Adrenal gland (tissue), 12 donors: ENCODE measurements around the gene ANKRD23. TPM values are rescaled to one million over a fixed set of nuclear protein-coding genes. Genes with fewer than 3 reads are reported as not detected.
A peak's percentile ranks its signal among the peaks of the same experiment; 100 is the strongest.

Source experiments
- DNase-seq, 7 donors: peaks; one replicate each; pipeline ENCODE4 v3.0.0-alpha.2; 2019 to 2020
- H3K27ac ChIP-seq, 5 donors: fragments of 200-600 bp; sonication (generic) in 4 of 5; 1 replicate in 3 of 5; 2 replicates in 2 of 5; pipeline versions ENCODE4 v1.5.1 to v1.8.0; 2016 to 2020; ENCODE audit warnings: mild to moderate bottlenecking in 1 of 5
- H3K27me3 ChIP-seq: fragments of 200-600 bp; 2 replicates; pipeline ENCODE4 v1.8.0; 2021
- H3K36me3 ChIP-seq, 2 donors: fragments of 200-600 bp; replicated peaks in 1 of 2; 1 replicate in 1 of 2; 2 replicates in 1 of 2; pipeline versions ENCODE4 v1.5.1 to v1.8.0; 2018 to 2022
- H3K4me1 ChIP-seq, 2 donors: fragments of 200-600 bp; replicated peaks in 1 of 2; 1 replicate in 1 of 2; 2 replicates in 1 of 2; pipeline versions ENCODE4 v1.5.1 to v1.8.0; 2018 to 2021
- H3K4me3 ChIP-seq, 4 donors: fragments of 200-600 bp; sonication (generic) in 3 of 4; one replicate each; pipeline ENCODE4 v1.5.1; 2016 to 2018
- H3K9me3 ChIP-seq, 3 donors: fragments of 200-600 bp; sonication (generic) in 1 of 3; replicated peaks in 1 of 3; 1 replicate in 2 of 3; 2 replicates in 1 of 3; pipeline versions ENCODE4 v1.5.1 to v1.8.0; 2016 to 2021
- POLR2A ChIP-seq, 2 donors: fragments of 450-650 bp; IDR thresholded peaks; one replicate each; pipeline ENCODE4 v1.6.1; 2017; ENCODE audit warnings: antibody characterized with exemption in 2 of 2, mild to moderate bottlenecking in 2 of 2, moderate library complexity in 1 of 2
- WGBS, 4 donors: extraction: QIAGEN DNeasy Blood & Tissue Kit in 2 of 4; methylation state at CpG; one replicate each; pipeline versions ENCODE4 v1.1.5 to v1.1.7; 2013 to 2017; 5-methylcytosine and 5-hydroxymethylcytosine counted together
- intact Hi-C, 2 donors: fragments of 100-400 bp; cut with DNase I; formaldehyde crosslinking; loops; one replicate each; pipeline versions ENCODE4 v1.14.1 to v1.15.0; 2022 to 2023
- polyA plus RNA-seq, 3 donors: library from polyadenylated mRNA; stranded (reverse); fragments of 200-250 nt in 2 of 3; fragments of 350-450 nt in 1 of 3; fragmentation: Illumina TruSeq in 1 of 3; extraction: RNeasy Lipid Tissue Mini Kit (QIAGEN cat#74804) in 1 of 3; gene quantifications; one replicate each; pipeline ENCODE4 v1.2.3, GENCODE V29; 2013 to 2014
- total RNA-seq, 9 donors: library from RNA; depleted of rRNA in 4 of 9; stranded (reverse); fragments of >200 nt in 4 of 9; fragments of 120-200 nt in 1 of 9; fragmentation: NEBNext Ultra II Directional in 1 of 9; extraction: Animal tissue kit (Norgen Biotek cat#: 25700) in 1 of 9; gene quantifications; one replicate each; pipeline versions ENCODE4 v1.1.0 to v1.2.4, GENCODE V29; 2013 to 2023
- TF ChIP-seq, protein P1 (sequence below), 6 experiments: fragments of 450-650 bp in 4 of 6; fragments of 200-600 bp in 2 of 6; sonication (generic) in 1 of 6; IDR thresholded peaks; 1 replicate in 5 of 6; 2 replicates in 1 of 6; pipeline versions ENCODE4 v1.5.1 to v1.8.0; 2016 to 2021; ENCODE audit warnings: antibody characterized with exemption in 6 of 6, mild to moderate bottlenecking in 2 of 6, moderate library complexity in 1 of 6
- donor health status: healthy with polysubstance abuse.
- donor health status: Bipolar disorder and iron deficiency.
- donor health status: DM: yes; HTN: yes; CAD: no.
- donor health status: DM: no; HTN: no; CAD: no.
- donor health status: DM: no; HTN: no; CAD: no.
- donor health status: DM: yes; HTN: yes; CAD: no.

The ANKRD23 gene
- total and polyA plus RNA-seq, 12 donors, result 1.1 to 10.6 (median 3.8) TPM

DNA sequence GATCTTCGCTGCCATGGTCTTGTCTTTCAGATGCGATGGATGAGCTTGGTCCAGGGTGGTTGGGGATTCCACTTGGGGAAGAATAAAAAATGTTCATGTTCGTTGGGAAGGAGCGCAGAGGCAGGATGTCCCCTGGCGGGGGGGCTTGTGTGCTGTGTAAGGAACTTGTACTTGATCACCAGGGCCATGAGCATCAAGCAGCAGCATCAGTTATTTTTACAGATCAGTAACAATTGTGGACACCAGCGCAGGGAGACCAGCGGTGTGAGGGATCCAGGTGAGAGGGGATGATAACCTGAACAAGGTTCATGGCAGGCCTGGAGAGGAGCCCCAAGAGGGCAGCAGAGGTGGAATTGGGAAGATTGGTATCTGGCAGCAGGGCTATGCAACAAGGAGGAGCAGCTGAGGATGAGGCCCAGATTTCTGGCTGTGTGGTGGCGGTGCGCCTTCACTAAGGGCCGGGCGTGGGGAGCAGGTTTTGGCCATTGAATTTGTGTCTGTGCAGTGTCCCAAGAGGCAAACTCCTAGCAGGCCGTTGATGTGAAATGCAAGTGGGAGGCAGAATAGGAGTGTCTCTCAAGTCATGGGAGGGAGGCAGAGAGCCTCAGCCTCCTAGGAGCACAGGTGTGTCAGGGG, 23.8 kb downstream of the ANKRD23 start:
- DNase-seq, result no peak
- intact Hi-C loops, result loop anchor here in 1 of 2 donors (10.0 kb wide), 1 partner anchor 45 kb away; no protein-coding TSS in a partner anchor
- Histone ChIP-seq H3K4me3 (no peak overlapping the region), H3K27ac (no peak overlapping the region), H3K36me3 (peaks cover 0 to 11% of the 10 kb centered on the region in 2 donors), H3K4me1 (peaks cover 22 to 49% of the 10 kb centered on the region in 2 donors), H3K9me3 (no peaks in the 10 kb centered on the region), H3K27me3 (no peaks in the 10 kb centered on the region)
- TF ChIP-seq, protein P1, sequence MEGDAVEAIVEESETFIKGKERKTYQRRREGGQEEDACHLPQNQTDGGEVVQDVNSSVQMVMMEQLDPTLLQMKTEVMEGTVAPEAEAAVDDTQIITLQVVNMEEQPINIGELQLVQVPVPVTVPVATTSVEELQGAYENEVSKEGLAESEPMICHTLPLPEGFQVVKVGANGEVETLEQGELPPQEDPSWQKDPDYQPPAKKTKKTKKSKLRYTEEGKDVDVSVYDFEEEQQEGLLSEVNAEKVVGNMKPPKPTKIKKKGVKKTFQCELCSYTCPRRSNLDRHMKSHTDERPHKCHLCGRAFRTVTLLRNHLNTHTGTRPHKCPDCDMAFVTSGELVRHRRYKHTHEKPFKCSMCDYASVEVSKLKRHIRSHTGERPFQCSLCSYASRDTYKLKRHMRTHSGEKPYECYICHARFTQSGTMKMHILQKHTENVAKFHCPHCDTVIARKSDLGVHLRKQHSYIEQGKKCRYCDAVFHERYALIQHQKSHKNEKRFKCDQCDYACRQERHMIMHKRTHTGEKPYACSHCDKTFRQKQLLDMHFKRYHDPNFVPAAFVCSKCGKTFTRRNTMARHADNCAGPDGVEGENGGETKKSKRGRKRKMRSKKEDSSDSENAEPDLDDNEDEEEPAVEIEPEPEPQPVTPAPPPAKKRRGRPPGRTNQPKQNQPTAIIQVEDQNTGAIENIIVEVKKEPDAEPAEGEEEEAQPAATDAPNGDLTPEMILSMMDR (IDR thresholded peaks at IDR 0.05), result no peak
- TF ChIP-seq POLR2A (IDR thresholded peaks at IDR 0.05), result no peak
- WGBS, 4 donors, result 87 to 91% (median 89%) methylated on average over 12 of the region's 12 CpGs

DNA sequence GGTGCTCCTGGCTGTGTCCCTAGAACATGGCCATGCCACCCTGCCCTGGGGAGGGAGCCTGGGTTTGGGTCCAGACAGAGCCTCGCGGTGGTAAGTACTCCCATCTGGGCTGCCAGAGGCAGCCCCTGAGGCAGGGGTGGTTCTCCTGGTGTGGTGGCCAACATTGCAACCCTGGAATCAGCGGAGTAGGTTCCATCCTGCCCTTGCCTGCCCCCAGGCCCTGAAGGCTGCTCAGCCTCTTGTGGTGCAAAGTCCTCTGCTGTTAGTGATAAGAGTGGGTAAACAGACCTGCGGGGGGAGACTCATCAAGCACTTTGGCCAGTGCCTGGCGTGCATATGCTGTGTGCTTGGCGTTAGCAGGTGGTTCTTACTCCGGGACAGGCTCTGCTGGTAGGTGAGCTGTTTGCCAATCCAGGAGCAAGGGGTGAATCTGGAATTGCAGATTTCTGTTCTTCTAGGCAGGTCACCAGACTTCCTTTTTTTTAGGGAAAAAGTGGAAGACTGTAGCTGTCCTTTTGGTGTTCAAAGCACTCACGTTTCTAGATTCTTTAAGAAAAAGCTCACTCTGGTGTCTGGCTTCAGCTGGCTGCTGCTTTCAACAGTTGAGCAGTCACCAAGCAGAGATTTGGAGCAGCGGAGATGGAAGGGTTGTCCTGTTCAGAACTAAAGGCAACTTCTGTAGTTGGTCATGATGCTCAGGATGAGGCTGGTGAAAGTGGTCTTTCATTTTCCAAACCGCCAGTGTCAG, 24.5 kb downstream of the ANKRD23 start:
- H3K4me1 ChIP-seq, result peaks cover 22 to 50% of the 10 kb centered on the region in 2 donors
- H3K27ac ChIP-seq, result peak overlapping the region in 1 of 5 donors; percentile 12
- 80 to 86% (median 82%) methylated on average over 7 to 10 of the region's 10 CpGs for WGBS, 4 donors
- peak in 1 of 7 donors; percentile 66 for DNase-seq
- no peaks in the 10 kb centered on the region for H3K27me3 ChIP-seq
- H3K4me3 ChIP-seq, result no peak overlapping the region
- H3K9me3 ChIP-seq, result no peaks in the 10 kb centered on the region
- H3K36me3 ChIP-seq, result peaks cover 0 to 10% of the 10 kb centered on the region in 2 donors
- intact Hi-C loops, result loop anchor here in 1 of 2 donors (10.0 kb wide), 1 partner anchor 45 kb away; no protein-coding TSS in a partner anchor
- no peak for TF ChIP-seq POLR2A (IDR thresholded peaks at IDR 0.05)
- TF ChIP-seq, protein P1 (IDR thresholded peaks at IDR 0.05), result no peak

DNA sequence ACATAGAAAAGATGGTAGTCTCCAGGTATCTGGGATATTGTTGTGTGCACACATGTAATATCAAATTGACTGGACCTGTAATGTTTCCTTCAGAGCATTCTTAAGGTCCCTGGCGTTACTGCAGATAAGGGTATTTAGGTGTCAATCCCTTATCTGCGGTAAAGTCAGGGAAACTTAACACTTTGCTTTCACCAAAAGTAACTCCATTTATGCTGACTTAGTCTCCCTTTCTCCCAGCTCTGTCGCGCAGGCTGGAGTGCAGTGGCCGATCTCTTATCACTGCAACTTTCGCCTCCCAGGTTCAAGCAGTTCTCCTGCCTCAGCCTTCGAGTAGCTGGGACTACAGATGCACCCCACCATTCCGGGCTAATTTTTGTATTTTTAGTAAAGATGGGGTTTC, 25.9 kb downstream of the ANKRD23 start:
- H3K4me1 ChIP-seq, result peaks cover 22 to 50% of the 10 kb centered on the region in 2 donors
- H3K4me3 ChIP-seq, result peak overlapping the region in 1 of 4 donors; percentile 69
- DNase-seq, result no peak
- no peak overlapping the region for H3K27ac ChIP-seq
- H3K27me3 ChIP-seq, result no peaks in the 10 kb centered on the region
- WGBS, 4 donors, result 80 to 92% (median 83%) methylated on average over 8 of the region's 8 CpGs
- H3K9me3 ChIP-seq, result no peaks in the 10 kb centered on the region
- peaks cover 0 to 3% of the 10 kb centered on the region in 2 donors for H3K36me3 ChIP-seq
- TF ChIP-seq, protein P1 (IDR thresholded peaks at IDR 0.05), result no peak
- TF ChIP-seq POLR2A (IDR thresholded peaks at IDR 0.05), result no peak
- intact Hi-C loops, result loop anchor here in 1 of 2 donors (10.0 kb wide), 1 partner anchor 47 kb away; no protein-coding TSS in a partner anchor
